ENCODE results near the gene INTS6.

INTS6 gene

DNA sequence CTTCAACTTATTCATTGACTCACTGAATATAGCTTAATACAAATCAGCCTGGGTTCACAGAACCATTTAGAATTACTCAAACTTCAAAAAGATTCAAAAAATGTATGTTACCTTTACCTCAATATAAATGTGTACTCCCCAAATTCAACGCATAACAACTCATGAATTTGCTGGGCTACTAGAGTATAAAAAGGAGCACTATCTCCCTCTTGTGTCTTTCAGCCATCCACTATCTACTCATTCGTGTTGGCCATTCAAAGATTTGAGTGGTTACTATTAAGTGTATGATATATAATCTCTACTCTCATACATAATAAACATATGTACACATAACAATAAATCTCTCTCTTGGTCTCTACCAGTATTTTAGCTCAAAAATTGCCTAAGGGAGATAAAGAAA, 20.3 kb downstream of the INTS6 start:
- TF ChIP-seq, protein P1, sequence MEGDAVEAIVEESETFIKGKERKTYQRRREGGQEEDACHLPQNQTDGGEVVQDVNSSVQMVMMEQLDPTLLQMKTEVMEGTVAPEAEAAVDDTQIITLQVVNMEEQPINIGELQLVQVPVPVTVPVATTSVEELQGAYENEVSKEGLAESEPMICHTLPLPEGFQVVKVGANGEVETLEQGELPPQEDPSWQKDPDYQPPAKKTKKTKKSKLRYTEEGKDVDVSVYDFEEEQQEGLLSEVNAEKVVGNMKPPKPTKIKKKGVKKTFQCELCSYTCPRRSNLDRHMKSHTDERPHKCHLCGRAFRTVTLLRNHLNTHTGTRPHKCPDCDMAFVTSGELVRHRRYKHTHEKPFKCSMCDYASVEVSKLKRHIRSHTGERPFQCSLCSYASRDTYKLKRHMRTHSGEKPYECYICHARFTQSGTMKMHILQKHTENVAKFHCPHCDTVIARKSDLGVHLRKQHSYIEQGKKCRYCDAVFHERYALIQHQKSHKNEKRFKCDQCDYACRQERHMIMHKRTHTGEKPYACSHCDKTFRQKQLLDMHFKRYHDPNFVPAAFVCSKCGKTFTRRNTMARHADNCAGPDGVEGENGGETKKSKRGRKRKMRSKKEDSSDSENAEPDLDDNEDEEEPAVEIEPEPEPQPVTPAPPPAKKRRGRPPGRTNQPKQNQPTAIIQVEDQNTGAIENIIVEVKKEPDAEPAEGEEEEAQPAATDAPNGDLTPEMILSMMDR (IDR thresholded peaks at IDR 0.05; ENCODE audit: low read depth, low read length, poor library complexity, severe bottlenecking), result no peak
- TF ChIP-seq EZH2phosphoT487 (IDR thresholded peaks at IDR 0.05; ENCODE audit: borderline replicate concordance, low read length), result no peak
- H3K27me3 ChIP-seq (ENCODE audit: control insufficient read depth, low read length), result no peaks in the 10 kb centered on the region
- no peaks in the 10 kb centered on the region for H3K9me3 ChIP-seq (ENCODE audit: control insufficient read depth, insufficient read depth, low read length)
- H4K20me1 ChIP-seq (ENCODE audit: control insufficient read depth, insufficient read depth, low read depth, low read length), result no peaks in the 10 kb centered on the region
- H3K4me1 ChIP-seq (ENCODE audit: control insufficient read depth, low read length), result 0 out of 2 replicates have a peak, but pooled peaks cover 4% of the 10 kb centered on the region
- no peak overlapping the region for H3K4me3 ChIP-seq (ENCODE audit: low read length)
- H3K9me2 ChIP-seq (replicated peaks; ENCODE audit: control insufficient read depth, low read length), result no peaks in the 10 kb centered on the region
- H3K4me2 ChIP-seq (ENCODE audit: low read length), result no peak overlapping the region
- no peak overlapping the region for H3K27ac ChIP-seq (ENCODE audit: low read depth, low read length)
- 0 out of 2 replicates have a peak, but pooled peaks cover 3% of the 10 kb centered on the region for H3F3A ChIP-seq (ENCODE audit: control insufficient read depth, insufficient read depth)
- peaks cover 2% of the 10 kb centered on the region; the same call in 1 of the 2 replicates for H3K79me2 ChIP-seq (ENCODE audit: control insufficient read depth, low read length)
- peaks cover 18% of the 10 kb centered on the region for H3K36me3 ChIP-seq (ENCODE audit: control insufficient read depth, low read length)

DNA sequence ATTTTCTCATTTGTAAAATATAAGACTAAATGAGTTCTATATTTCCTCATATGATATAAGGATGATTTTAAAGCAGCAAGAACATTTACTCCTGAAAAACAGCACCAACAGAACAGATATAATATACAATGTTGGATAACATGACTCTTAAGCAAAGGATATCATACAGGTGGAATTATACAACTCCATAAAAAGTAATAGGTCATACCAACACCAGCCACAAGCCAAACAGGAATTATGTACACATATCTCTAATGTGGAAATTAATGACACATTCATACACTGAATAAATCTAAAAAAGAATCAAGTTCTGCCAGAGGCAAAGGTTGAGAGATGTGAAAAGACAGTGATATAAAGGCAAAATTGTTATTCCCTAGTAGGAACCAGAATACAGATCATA, 25.9 kb downstream of the INTS6 start:
- H3K36me3 ChIP-seq (ENCODE audit: control insufficient read depth, low read length), result peaks cover 30% of the 10 kb centered on the region
- no peak overlapping the region for H3K4me3 ChIP-seq (ENCODE audit: low read length)
- H4K20me1 ChIP-seq (ENCODE audit: control insufficient read depth, insufficient read depth, low read depth, low read length), result no peaks in the 10 kb centered on the region
- no peak overlapping the region for H3K27ac ChIP-seq (ENCODE audit: low read depth, low read length)
- no peaks in the 10 kb centered on the region for H3K27me3 ChIP-seq (ENCODE audit: control insufficient read depth, low read length)
- H3K4me2 ChIP-seq (ENCODE audit: low read length), result no peak overlapping the region
- peaks cover 49% of the 10 kb centered on the region for H3K79me2 ChIP-seq (ENCODE audit: control insufficient read depth, low read length)
- TF ChIP-seq EZH2phosphoT487 (IDR thresholded peaks at IDR 0.05; ENCODE audit: borderline replicate concordance, low read length), result no peak
- TF ChIP-seq, protein P1 (IDR thresholded peaks at IDR 0.05; ENCODE audit: low read depth, low read length, poor library complexity, severe bottlenecking), result no peak
- peaks cover 22% of the 10 kb centered on the region for H3K4me1 ChIP-seq (ENCODE audit: control insufficient read depth, low read length)
- H3K9me3 ChIP-seq (ENCODE audit: control insufficient read depth, insufficient read depth, low read length), result no peaks in the 10 kb centered on the region
- no peaks in the 10 kb centered on the region for H3K9me2 ChIP-seq (replicated peaks; ENCODE audit: control insufficient read depth, low read length)
- H3F3A ChIP-seq (ENCODE audit: control insufficient read depth, insufficient read depth), result peaks cover under 1% of the 10 kb centered on the region; the same call in 1 of the 2 replicates

GRCh38 chr13:51425410-51426042, 27.3 kb downstream of the INTS6 start:
- Histone ChIP-seq H3K9me3 (ENCODE audit: control insufficient read depth, insufficient read depth, low read length) (no peaks in the 10 kb centered on the region), H3K4me1 (ENCODE audit: control insufficient read depth, low read length) (peaks cover 37% of the 10 kb centered on the region), H3K79me2 (ENCODE audit: control insufficient read depth, low read length) (peaks cover 62% of the 10 kb centered on the region), H3F3A (ENCODE audit: control insufficient read depth, insufficient read depth) (peaks cover 8% of the 10 kb centered on the region), H3K4me2 (ENCODE audit: low read length) (no peak overlapping the region), H3K27me3 (ENCODE audit: control insufficient read depth, low read length) (no peaks in the 10 kb centered on the region), H4K20me1 (ENCODE audit: control insufficient read depth, insufficient read depth, low read depth, low read length) (no peaks in the 10 kb centered on the region), H3K36me3 (ENCODE audit: control insufficient read depth, low read length) (peaks cover 34% of the 10 kb centered on the region), H3K27ac (ENCODE audit: low read depth, low read length) (no peak overlapping the region), H3K9me2 (replicated peaks; ENCODE audit: control insufficient read depth, low read length) (no peaks in the 10 kb centered on the region), H3K4me3 (ENCODE audit: low read length) (no peak overlapping the region)
- no peak for TF ChIP-seq EZH2phosphoT487 (IDR thresholded peaks at IDR 0.05; ENCODE audit: borderline replicate concordance, low read length)
- TF ChIP-seq, protein P1 (IDR thresholded peaks at IDR 0.05; ENCODE audit: low read depth, low read length, poor library complexity, severe bottlenecking), result no peak
